Vagina (tissue), 2 donors: ENCODE data around the gene CECR2.

Experiments
- POLR2AphosphoS5 ChIP-seq, 2 donors: sonication (generic); formaldehyde crosslinking; IDR thresholded peaks; one replicate each; pipeline ENCODE4 v1.9.0; 2017; ENCODE audit warnings: antibody characterized with exemption in 2 of 2, mild to moderate bottlenecking in 2 of 2, low read depth in 1 of 2; ENCODE audit not compliant: insufficient read depth in 1 of 2
- TF ChIP-seq, protein P1 (sequence below), 3 experiments: fragments of 450-650 bp in 2 of 3; fragments of 200-600 bp in 1 of 3; sonication (generic) in 1 of 3; IDR thresholded peaks; one replicate each; pipeline ENCODE4 v1.5.1; 2017 to 2019; ENCODE audit warnings: antibody characterized with exemption in 3 of 3, mild to moderate bottlenecking in 2 of 3, moderate library complexity in 2 of 3

DNA sequence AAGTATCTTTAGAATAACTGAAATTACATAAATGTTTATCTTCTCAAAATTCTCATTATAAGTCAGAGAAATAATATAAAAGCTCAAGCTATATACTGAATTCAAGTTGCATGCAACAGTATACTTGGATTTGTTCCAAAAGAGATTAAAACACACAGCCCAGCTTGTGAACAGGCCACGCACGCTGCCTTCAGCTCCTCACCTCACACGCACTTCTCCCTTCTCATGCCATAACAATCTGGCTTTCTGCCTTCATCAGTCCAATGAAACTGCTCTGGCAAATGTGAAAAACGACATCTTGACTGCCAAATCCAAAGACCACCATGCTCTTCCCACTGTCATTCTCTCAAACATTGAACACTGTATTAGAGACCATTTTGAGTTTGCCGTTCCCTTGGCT lies 237.2 kb downstream of the CECR2 start:
- TF ChIP-seq, protein P1, sequence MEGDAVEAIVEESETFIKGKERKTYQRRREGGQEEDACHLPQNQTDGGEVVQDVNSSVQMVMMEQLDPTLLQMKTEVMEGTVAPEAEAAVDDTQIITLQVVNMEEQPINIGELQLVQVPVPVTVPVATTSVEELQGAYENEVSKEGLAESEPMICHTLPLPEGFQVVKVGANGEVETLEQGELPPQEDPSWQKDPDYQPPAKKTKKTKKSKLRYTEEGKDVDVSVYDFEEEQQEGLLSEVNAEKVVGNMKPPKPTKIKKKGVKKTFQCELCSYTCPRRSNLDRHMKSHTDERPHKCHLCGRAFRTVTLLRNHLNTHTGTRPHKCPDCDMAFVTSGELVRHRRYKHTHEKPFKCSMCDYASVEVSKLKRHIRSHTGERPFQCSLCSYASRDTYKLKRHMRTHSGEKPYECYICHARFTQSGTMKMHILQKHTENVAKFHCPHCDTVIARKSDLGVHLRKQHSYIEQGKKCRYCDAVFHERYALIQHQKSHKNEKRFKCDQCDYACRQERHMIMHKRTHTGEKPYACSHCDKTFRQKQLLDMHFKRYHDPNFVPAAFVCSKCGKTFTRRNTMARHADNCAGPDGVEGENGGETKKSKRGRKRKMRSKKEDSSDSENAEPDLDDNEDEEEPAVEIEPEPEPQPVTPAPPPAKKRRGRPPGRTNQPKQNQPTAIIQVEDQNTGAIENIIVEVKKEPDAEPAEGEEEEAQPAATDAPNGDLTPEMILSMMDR (IDR thresholded peaks at IDR 0.05): no peak
- TF ChIP-seq POLR2AphosphoS5 (IDR thresholded peaks at IDR 0.05; ENCODE audit: insufficient read depth in 1 of 2, low read depth in 1 of 2): no peak
